ENCODE measurements around the gene KCNQ2. TPM values are rescaled to one million over a fixed set of nuclear protein-coding genes. Genes with fewer than 3 reads are reported as not detected.

The KCNQ2 gene
- total RNA-seq, 1 experiment from 2014 or later: 0.25 TPM

DNA sequence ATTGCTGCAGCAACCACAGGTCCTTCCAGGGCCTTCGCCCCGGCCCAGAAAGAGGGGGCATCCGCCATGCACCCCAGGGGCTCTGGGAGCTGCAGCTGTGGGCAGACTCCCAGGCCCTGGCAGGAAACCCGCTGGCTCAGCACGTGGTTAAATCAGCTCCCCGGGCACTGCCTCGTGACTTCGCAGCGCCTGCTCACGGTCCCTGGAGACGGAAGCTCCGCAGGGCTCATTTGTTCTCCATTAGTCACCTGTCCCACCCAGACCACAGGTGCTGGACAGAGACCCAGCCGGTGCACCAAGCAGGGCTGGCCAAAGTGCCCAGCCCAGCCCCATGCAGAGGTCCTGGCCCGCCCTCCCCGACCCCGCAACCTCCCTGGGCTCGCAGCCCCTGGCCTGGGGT, 14.7 kb downstream of the KCNQ2 start:
- ChIA-PET POLR2A (no interaction called here), CTCF (no interaction called here)
- Histone ChIP-seq H3K9me3 (no peaks in the 10 kb centered on the region), H3K27me3 (replicated peaks; ENCODE audit: control insufficient read depth, insufficient read depth, low read length) (peaks cover 9% of the 10 kb centered on the region), H3K4me1 (no peaks in the 10 kb centered on the region), H3K4me3 (ENCODE audit: low read depth, low read length) (no peak overlapping the region), H3K36me3 (ENCODE audit: control insufficient read depth, insufficient read depth, low read length) (no peaks in the 10 kb centered on the region)
- no peaks in the 10 kb centered on the region for H3K4me1 Mint-ChIP-seq (ENCODE audit: low read depth, unreplicated experiment)
- DNase-seq: no peak
- intact Hi-C loops (cut with micrococcal nuclease; ENCODE audit: unreplicated experiment): no loop called here
- TF ChIP-seq CTCF (IDR thresholded peaks at IDR 0.05; ENCODE audit: insufficient read depth in 1 of 2, low read depth in 1 of 2, low read length in 1 of 2, severe bottlenecking in 1 of 2, unreplicated experiment in 1 of 2): no peak
- peaks cover 43% of the 10 kb centered on the region for H3K27me3 Mint-ChIP-seq (ENCODE audit: insufficient read depth, unreplicated experiment)
- H3K4me3 Mint-ChIP-seq (ENCODE audit: unreplicated experiment): no peak overlapping the region
- no peaks in the 10 kb centered on the region for H3K36me3 Mint-ChIP-seq (ENCODE audit: insufficient read depth, unreplicated experiment)
- no peaks in the 10 kb centered on the region for H3K9me3 Mint-ChIP-seq (ENCODE audit: unreplicated experiment)
- BruUV-seq (replicated peaks): no TSS peak
- H3K27ac Mint-ChIP-seq (ENCODE audit: unreplicated experiment): no peak overlapping the region

GRCh38 chr20:63456429-63457284, 15.8 kb downstream of the KCNQ2 start:
- no peak for TF ChIP-seq CTCF (IDR thresholded peaks at IDR 0.05; ENCODE audit: insufficient read depth in 1 of 2, low read depth in 1 of 2, low read length in 1 of 2, severe bottlenecking in 1 of 2, unreplicated experiment in 1 of 2)
- POLR2A ChIA-PET: no interaction called here
- DNase-seq: no peak
- intact Hi-C loops (cut with micrococcal nuclease; ENCODE audit: unreplicated experiment): no loop called here
- H3K9me3 Mint-ChIP-seq (ENCODE audit: unreplicated experiment): no peaks in the 10 kb centered on the region
- Histone ChIP-seq H3K4me1 (no peaks in the 10 kb centered on the region), H3K4me3 (ENCODE audit: low read depth, low read length) (no peak overlapping the region), H3K9me3 (no peaks in the 10 kb centered on the region), H3K36me3 (ENCODE audit: control insufficient read depth, insufficient read depth, low read length) (no peaks in the 10 kb centered on the region), H3K27me3 (replicated peaks; ENCODE audit: control insufficient read depth, insufficient read depth, low read length) (peaks cover 9% of the 10 kb centered on the region)
- H3K4me1 Mint-ChIP-seq (ENCODE audit: low read depth, unreplicated experiment): no peaks in the 10 kb centered on the region
- BruUV-seq (replicated peaks): no TSS peak
- no peaks in the 10 kb centered on the region for H3K36me3 Mint-ChIP-seq (ENCODE audit: insufficient read depth, unreplicated experiment)
- CTCF ChIA-PET: no interaction called here
- H3K27me3 Mint-ChIP-seq (ENCODE audit: insufficient read depth, unreplicated experiment): peaks cover 44% of the 10 kb centered on the region
- H3K27ac Mint-ChIP-seq (ENCODE audit: unreplicated experiment): no peak overlapping the region
- no peak overlapping the region for H3K4me3 Mint-ChIP-seq (ENCODE audit: unreplicated experiment)

- DNase-seq: no peak
- Histone ChIP-seq H3K27me3 (replicated peaks; ENCODE audit: control insufficient read depth, insufficient read depth, low read length) (peaks cover 9% of the 10 kb centered on the region), H3K4me3 (ENCODE audit: low read depth, low read length) (no peak overlapping the region), H3K9me3 (no peaks in the 10 kb centered on the region), H3K36me3 (ENCODE audit: control insufficient read depth, insufficient read depth, low read length) (no peaks in the 10 kb centered on the region), H3K4me1 (no peaks in the 10 kb centered on the region)
- intact Hi-C loops (cut with micrococcal nuclease; ENCODE audit: unreplicated experiment): no loop called here
- Mint-ChIP-seq H3K27ac (ENCODE audit: unreplicated experiment) (no peak overlapping the region), H3K9me3 (ENCODE audit: unreplicated experiment) (no peaks in the 10 kb centered on the region), H3K36me3 (ENCODE audit: insufficient read depth, unreplicated experiment) (no peaks in the 10 kb centered on the region), H3K27me3 (ENCODE audit: insufficient read depth, unreplicated experiment) (peaks cover 36% of the 10 kb centered on the region), H3K4me1 (ENCODE audit: low read depth, unreplicated experiment) (no peaks in the 10 kb centered on the region), H3K4me3 (ENCODE audit: unreplicated experiment) (no peak overlapping the region)
- CTCF ChIA-PET: no interaction called here
- BruUV-seq (replicated peaks): no TSS peak
- POLR2A ChIA-PET: no interaction called here
- no peak for TF ChIP-seq CTCF (IDR thresholded peaks at IDR 0.05; ENCODE audit: insufficient read depth in 1 of 2, low read depth in 1 of 2, low read length in 1 of 2, severe bottlenecking in 1 of 2, unreplicated experiment in 1 of 2)
These were observed 16.9 kb downstream of the KCNQ2 start for GRCh38 chr20:63455568-63455859.

Measured in Caco-2 (cell line).